B cell (primary cell): ENCODE data around the gene HK2. TPM values are rescaled to one million over a fixed set of nuclear protein-coding genes. Genes with fewer than 3 reads are reported as not detected.

Source experiments
- ATAC-seq: fragments of 200-7000 bp; cut with Tn5 transposase; one replicate; pipeline ENCODE4 v1.10.0; 2021; ENCODE audit warnings: low read depth, mild to moderate bottlenecking, moderate number of reproducible peaks, moderate library complexity
- CTCF ChIA-PET: fragments of 350-600 bp; sonication (Branson Sonifier 250); formaldehyde crosslinking; loops from one replicate; lab custom pipeline; 2021; ENCODE audit warnings: antibody characterized with exemption, inconsistent platforms; lab: Charles Lee
- POLR2A ChIA-PET: fragments of 350-600 bp; sonication (Branson Sonifier 250); formaldehyde crosslinking; loops from one replicate; lab custom pipeline; 2021; ENCODE audit warnings: antibody characterized with exemption; lab: Charles Lee
- DNase-seq: peaks from one replicate; pipeline ENCODE4 v3.0.0; 2013
- H2AFZ ChIP-seq: 2 replicates; pipeline ENCODE4 v1.6.1; 2012; ENCODE audit warnings: mild to moderate bottlenecking, low read depth, low read length; ENCODE audit not compliant: insufficient read depth, poor library complexity, severe bottlenecking
- H3K27ac ChIP-seq, 2 donors: 1 replicate in 1 of 2; 2 replicates in 1 of 2; pipeline ENCODE4 v1.5.1; 2012 to 2013; ENCODE audit warnings: low read length in 2 of 2, mild to moderate bottlenecking in 2 of 2, moderate library complexity in 1 of 2
- H3K27me3 ChIP-seq, 4 experiments: fragments of 200-600 bp in 1 of 4; sonication (generic) in 1 of 4; replicated peaks in 1 of 4; 1 replicate in 2 of 4; 2 replicates in 2 of 4; pipeline versions ENCODE4 v1.6.1 to v1.7.0; 2013 to 2016; ENCODE audit warnings: low read length in 3 of 4, mild to moderate bottlenecking in 2 of 4, mixed read lengths in 1 of 4, moderate library complexity in 1 of 4; ENCODE audit not compliant: insufficient read depth in 4 of 4, control insufficient read depth in 3 of 4; ENCODE audit errors: control extremely low read depth in 1 of 4
- H3K36me3 ChIP-seq, 2 experiments: replicated peaks in 1 of 2; 1 replicate in 1 of 2; 2 replicates in 1 of 2; pipeline versions ENCODE4 v1.6.1 to v1.7.1; 2013; ENCODE audit warnings: low read length in 1 of 2; ENCODE audit not compliant: insufficient read depth in 2 of 2, control insufficient read depth in 1 of 2; ENCODE audit errors: control extremely low read depth in 1 of 2, extremely low read depth in 1 of 2
- H3K4me1 ChIP-seq, 2 donors: fragments of 200-600 bp in 1 of 2; sonication (generic) in 1 of 2; 1 replicate in 1 of 2; 2 replicates in 1 of 2; pipeline versions ENCODE4 v1.5.1 to v1.6.1; 2013 to 2017; ENCODE audit warnings: low read length in 2 of 2; ENCODE audit not compliant: control insufficient read depth in 2 of 2, insufficient read depth in 2 of 2
- H3K4me2 ChIP-seq: replicated peaks from 2 replicates; pipeline ENCODE3; 2012; ENCODE audit warnings: mild to moderate bottlenecking, low read depth, low read length; ENCODE audit not compliant: poor library complexity, severe bottlenecking
- H3K4me3 ChIP-seq, 5 experiments: fragments of 200-600 bp in 1 of 5; sonication (generic) in 1 of 5; 1 replicate in 3 of 5; 2 replicates in 2 of 5; pipeline versions ENCODE4 v1.5.1 to v1.7.0; 2011 to 2016; ENCODE audit warnings: low read length in 4 of 5, mild to moderate bottlenecking in 4 of 5, low read depth in 2 of 5, control low read depth in 1 of 5, moderate library complexity in 1 of 5; ENCODE audit not compliant: insufficient read depth in 1 of 5; ENCODE audit errors: control extremely low read depth in 1 of 5, extremely low read depth in 1 of 5
- H3K79me2 ChIP-seq: fragments of 200-600 bp; sonication (generic); one replicate; pipeline ENCODE4 v1.6.0; 2016; ENCODE audit warnings: low read length; ENCODE audit not compliant: control insufficient read depth, insufficient read depth
- H3K9ac ChIP-seq: fragments of 200-600 bp; sonication (generic); 2 replicates; pipeline ENCODE4 v1.6.1; 2017; ENCODE audit warnings: mild to moderate bottlenecking, low read length, moderate library complexity
- H3K9me3 ChIP-seq, 3 donors: one replicate each; pipeline versions ENCODE4 v1.6.1 to v1.7.1; 2013; ENCODE audit warnings: low read length in 2 of 3; ENCODE audit not compliant: control insufficient read depth in 2 of 3, insufficient read depth in 1 of 3; ENCODE audit errors: control extremely low read depth in 1 of 3
- H4K20me1 ChIP-seq: 2 replicates; pipeline ENCODE4 v1.6.0; 2012; ENCODE audit warnings: mild to moderate bottlenecking, low read length; ENCODE audit not compliant: insufficient read depth, control insufficient read depth, poor library complexity, severe bottlenecking
- H3K27ac Mint-ChIP-seq: one replicate; pipeline ENCODE4 v1.8.0; 2021; ENCODE audit warnings: mixed read lengths
- H3K27me3 Mint-ChIP-seq: one replicate; pipeline ENCODE4 v1.8.0; 2021; ENCODE audit warnings: mixed read lengths
- H3K4me1 Mint-ChIP-seq: one replicate; pipeline ENCODE4 v1.8.0; 2021; ENCODE audit warnings: mixed read lengths
- H3K4me3 Mint-ChIP-seq: one replicate; pipeline ENCODE4 v1.8.0; 2021; ENCODE audit warnings: mixed read lengths
- H3K9me3 Mint-ChIP-seq: one replicate; pipeline ENCODE4 v1.8.0; 2022; ENCODE audit warnings: mixed read lengths; ENCODE audit not compliant: insufficient read depth
- EZH2 ChIP-seq: IDR thresholded peaks from 2 replicates; pipeline ENCODE4 v1.6.1; 2012; ENCODE audit warnings: borderline replicate concordance, low read depth, mild to moderate bottlenecking, moderate library complexity, low read length; ENCODE audit not compliant: insufficient read depth, poor library complexity, severe bottlenecking
- WGBS: methylation state at CpG from one replicate; pipeline ENCODE4 v1.1.5; 2013; ENCODE audit warnings: missing lambda C conversion rate; ENCODE audit not compliant: insufficient coverage; 5-methylcytosine and 5-hydroxymethylcytosine counted together
- intact Hi-C: fragments of 100-400 bp; cut with micrococcal nuclease; formaldehyde crosslinking; loops from one replicate; pipeline ENCODE4 v1.10.0; 2022
- polyA plus RNA-seq: library from polyadenylated mRNA; depleted of rRNA; stranded (reverse); fragments of >200 nt; gene quantifications from 2 replicates; pipeline ENCODE4 v1.2.3, GENCODE V29; 2012
- total RNA-seq, 2 donors: library from RNA; stranded (reverse); fragments of 120-200 nt in 1 of 2; gene quantifications; 1 replicate in 1 of 2; 2 replicates in 1 of 2; pipeline versions ENCODE4 v1.2.3 to v1.2.4, GENCODE V29; 2013 to 2022
- TF ChIP-seq, protein P1 (sequence below): fragments of 200-600 bp; IDR thresholded peaks from one replicate; pipeline ENCODE4 v1.8.0; 2022; ENCODE audit warnings: antibody characterized with exemption, mild to moderate bottlenecking

HK2 gene
- total and polyA plus RNA-seq, 2 donors (not counting 1 experiment from before 2014, with no cell fraction given), result 5.0 to 5.7 TPM

DNA sequence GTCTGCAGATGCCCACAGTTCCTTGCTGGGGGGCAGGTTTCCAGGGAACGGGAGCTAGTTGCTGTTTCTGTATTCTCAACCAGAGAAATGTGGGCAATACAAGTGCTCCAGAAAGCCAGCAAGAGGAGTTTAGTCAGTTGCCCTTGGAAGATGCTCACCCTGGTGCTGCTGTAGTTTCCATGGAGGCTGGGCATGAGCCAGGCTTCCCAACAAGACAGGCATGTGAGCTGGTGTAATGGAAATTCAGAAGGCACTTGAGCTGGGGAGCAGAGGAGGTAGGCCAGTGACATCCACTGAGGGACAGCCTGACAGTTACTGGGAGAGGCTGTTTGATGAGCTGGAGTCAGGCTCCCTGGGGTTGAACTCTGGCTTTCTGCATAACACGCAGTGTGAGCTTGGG, 7.7 kb downstream of the HK2 start:
- no peak for TF ChIP-seq EZH2
- TF ChIP-seq, protein P1, sequence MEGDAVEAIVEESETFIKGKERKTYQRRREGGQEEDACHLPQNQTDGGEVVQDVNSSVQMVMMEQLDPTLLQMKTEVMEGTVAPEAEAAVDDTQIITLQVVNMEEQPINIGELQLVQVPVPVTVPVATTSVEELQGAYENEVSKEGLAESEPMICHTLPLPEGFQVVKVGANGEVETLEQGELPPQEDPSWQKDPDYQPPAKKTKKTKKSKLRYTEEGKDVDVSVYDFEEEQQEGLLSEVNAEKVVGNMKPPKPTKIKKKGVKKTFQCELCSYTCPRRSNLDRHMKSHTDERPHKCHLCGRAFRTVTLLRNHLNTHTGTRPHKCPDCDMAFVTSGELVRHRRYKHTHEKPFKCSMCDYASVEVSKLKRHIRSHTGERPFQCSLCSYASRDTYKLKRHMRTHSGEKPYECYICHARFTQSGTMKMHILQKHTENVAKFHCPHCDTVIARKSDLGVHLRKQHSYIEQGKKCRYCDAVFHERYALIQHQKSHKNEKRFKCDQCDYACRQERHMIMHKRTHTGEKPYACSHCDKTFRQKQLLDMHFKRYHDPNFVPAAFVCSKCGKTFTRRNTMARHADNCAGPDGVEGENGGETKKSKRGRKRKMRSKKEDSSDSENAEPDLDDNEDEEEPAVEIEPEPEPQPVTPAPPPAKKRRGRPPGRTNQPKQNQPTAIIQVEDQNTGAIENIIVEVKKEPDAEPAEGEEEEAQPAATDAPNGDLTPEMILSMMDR, result no peak
- Mint-ChIP-seq H3K27me3 (no peaks in the 10 kb centered on the region), H3K27ac (peak overlapping the region; percentile 32), H3K4me1 (peaks cover 40% of the 10 kb centered on the region), H3K4me3 (no peak overlapping the region), H3K9me3 (no peaks in the 10 kb centered on the region)
- Histone ChIP-seq H3K4me2 (no peak overlapping the region), H2AFZ (no peak overlapping the region), H3K4me3 (no peak overlapping the region), H3K9ac (no peak overlapping the region), H3K9me3 (no peaks in the 10 kb centered on the region), H3K36me3 (peaks cover 0 to 3% of the 10 kb centered on the region in 2 experiments), H3K79me2 (peaks cover 97% of the 10 kb centered on the region), H4K20me1 (peaks cover 5% of the 10 kb centered on the region), H3K4me1 (peaks cover 26 to 41% of the 10 kb centered on the region in 2 donors), H3K27ac (no peak overlapping the region), H3K27me3 (no peaks in the 10 kb centered on the region)
- DNase-seq (no peak), ATAC-seq (no peak)
- intact Hi-C loops, result no loop called here
- WGBS, result 100% methylated on average over 1 of the region's 2 CpGs
- CTCF ChIA-PET, result interaction anchor here (0.5 to 1.2 kb wide), 3 partner anchors 31 to 1007 kb away, joined by 3 to 6 read pairs (median 3); partner anchors contain the start of gene SLC4A5
- POLR2A ChIA-PET, result no interaction called here

DNA sequence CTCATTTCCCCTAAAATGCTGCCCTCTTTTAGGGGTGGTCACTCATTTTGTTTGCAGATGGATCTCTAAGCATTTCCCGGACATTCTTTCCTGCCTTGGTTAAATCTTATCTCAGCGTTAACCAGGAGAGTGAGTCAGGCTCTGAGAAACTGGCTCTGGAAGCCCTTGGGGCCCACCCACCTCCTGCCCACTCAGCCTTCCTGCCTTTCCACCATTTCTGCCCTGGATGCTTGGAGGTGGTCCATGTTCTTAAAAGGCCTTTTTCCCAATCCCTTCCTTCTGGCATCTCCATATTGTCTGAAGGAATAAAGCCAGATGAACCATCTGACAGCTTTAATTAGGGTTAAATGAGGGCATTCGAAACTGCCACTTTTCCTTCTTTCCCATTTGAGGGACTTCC, 9.5 kb downstream of the HK2 start:
- Histone ChIP-seq H3K9me3 (no peaks in the 10 kb centered on the region), H2AFZ (peak overlapping the region; percentile 43), H3K9ac (peak overlapping the region; percentile 18), H4K20me1 (peaks cover 5% of the 10 kb centered on the region), H3K4me2 (peak overlapping the region; percentile 63), H3K4me3 (peak overlapping the region in 1 of 5 experiments; percentile 23), H3K36me3 (peaks cover 0 to 3% of the 10 kb centered on the region in 2 experiments), H3K79me2 (peaks cover 93% of the 10 kb centered on the region), H3K27me3 (no peaks in the 10 kb centered on the region), H3K27ac (peak overlapping the region; percentile 28 to 53), H3K4me1 (peaks cover 30 to 45% of the 10 kb centered on the region in 2 donors)
- intact Hi-C loops, result no loop called here
- no peak overlapping the region for H3K4me3 Mint-ChIP-seq
- ChIA-PET CTCF (interaction anchor here (0.7 to 1.2 kb wide), 4 partner anchors 8 to 153 kb away, joined by 3 to 4 read pairs (median 3); no protein-coding TSS in a partner anchor), POLR2A (interaction anchor here (1.0 kb wide), 1 partner anchor 9 kb away, joined by 6 read pairs; no protein-coding TSS in a partner anchor)
- no peaks in the 10 kb centered on the region for H3K9me3 Mint-ChIP-seq
- H3K27ac Mint-ChIP-seq, result peak overlapping the region; percentile 64
- WGBS, result 80% methylated on average over 1 of the region's 3 CpGs
- no peak for ATAC-seq
- H3K4me1 Mint-ChIP-seq, result peaks cover 51% of the 10 kb centered on the region
- no peak for DNase-seq
- no peak for TF ChIP-seq EZH2
- TF ChIP-seq, protein P1, result no peak
- H3K27me3 Mint-ChIP-seq, result no peaks in the 10 kb centered on the region
